ENCODE data around the gene KBTBD13. TPM values are rescaled to one million over a fixed set of nuclear protein-coding genes. Genes with fewer than 3 reads are reported as not detected.

The KBTBD13 gene
- total and polyA plus RNA-seq, 4 donors = 0.04 to 0.23 (median 0.18) TPM

GRCh38 chr15:65058394-65059368 is 17.9 kb upstream of the KBTBD13 start:
- DNase-seq (peak in 2 of 3 donors; percentile 56), ATAC-seq (ENCODE audit: insufficient read depth, low FRiP score) (no peak)
- no peaks in the 10 kb centered on the region for H3K9me3 ChIP-seq (ENCODE audit: control insufficient read depth in 4 of 4, insufficient read depth in 3 of 4, low read length in 3 of 4)
- peak overlapping the region in 1 of 2 donors; percentile 27 for H3K27ac ChIP-seq (ENCODE audit: low read depth in 1 of 2, low read length in 1 of 2)
- no peak overlapping the region for H3K9ac ChIP-seq (ENCODE audit: insufficient read depth in 1 of 2, low read length in 2 of 2)
- no peaks in the 10 kb centered on the region for H3K27me3 ChIP-seq (ENCODE audit: control insufficient read depth in 3 of 3, insufficient read depth in 3 of 3, low read length in 2 of 3)
- TF ChIP-seq CTCF (IDR thresholded peaks at IDR 0.05; ENCODE audit: control extremely low read depth, extremely low read depth) = no peak
- 80 to 89% methylated on average over 16 of the region's 16 CpGs for WGBS, 2 donors
- H3K36me3 ChIP-seq (ENCODE audit: control insufficient read depth in 4 of 4, insufficient read depth in 4 of 4, low read length in 4 of 4) = peaks cover 0 to 79% (median 34%) of the 10 kb centered on the region in 4 donors
- H3K4me1 ChIP-seq (ENCODE audit: control insufficient read depth in 5 of 5, insufficient read depth in 5 of 5, low read length in 5 of 5) = peaks cover 0 to 79% (median 13%) of the 10 kb centered on the region in 5 donors
- H3K4me3 ChIP-seq = no peak overlapping the region

DNA sequence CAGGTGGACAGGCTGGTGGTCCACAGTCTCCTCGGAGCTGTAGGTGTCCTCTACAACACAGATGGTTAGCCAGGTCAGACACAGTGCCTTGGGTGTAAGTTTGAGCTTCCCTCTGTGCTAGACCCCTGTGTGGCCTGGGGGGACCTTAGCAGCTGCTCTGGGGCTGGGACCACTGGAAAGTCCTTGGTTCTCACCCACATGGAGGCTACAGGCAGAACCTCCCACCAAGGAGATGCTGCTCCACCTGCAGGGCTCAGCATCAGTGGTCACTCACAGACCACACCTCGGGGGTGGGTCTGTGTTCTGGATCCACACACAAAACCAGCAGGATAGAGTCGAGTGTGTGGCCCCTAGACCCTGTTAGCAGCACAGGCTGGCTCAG is 17.2 kb upstream of the KBTBD13 start:
- H3K27me3 ChIP-seq (ENCODE audit: control insufficient read depth in 3 of 3, insufficient read depth in 3 of 3, low read length in 2 of 3) = no peaks in the 10 kb centered on the region
- ATAC-seq (ENCODE audit: insufficient read depth, low FRiP score) (no peak), DNase-seq (no peak)
- no peak overlapping the region for H3K4me3 ChIP-seq
- no peak for TF ChIP-seq CTCF (IDR thresholded peaks at IDR 0.05; ENCODE audit: control extremely low read depth, extremely low read depth)
- peak overlapping the region in 1 of 2 donors; percentile 34 for H3K9ac ChIP-seq (ENCODE audit: insufficient read depth in 1 of 2, low read length in 2 of 2)
- peak overlapping the region in 1 of 2 donors; percentile 27 for H3K27ac ChIP-seq (ENCODE audit: low read depth in 1 of 2, low read length in 1 of 2)
- H3K9me3 ChIP-seq (ENCODE audit: control insufficient read depth in 4 of 4, insufficient read depth in 3 of 4, low read length in 3 of 4) = no peaks in the 10 kb centered on the region
- WGBS, 2 donors = 82 to 93% methylated on average over 3 of the region's 3 CpGs
- peaks cover 0 to 79% (median 13%) of the 10 kb centered on the region in 5 donors for H3K4me1 ChIP-seq (ENCODE audit: control insufficient read depth in 5 of 5, insufficient read depth in 5 of 5, low read length in 5 of 5)
- peaks cover 0 to 80% (median 36%) of the 10 kb centered on the region in 4 donors for H3K36me3 ChIP-seq (ENCODE audit: control insufficient read depth in 4 of 4, insufficient read depth in 4 of 4, low read length in 4 of 4)

DNA sequence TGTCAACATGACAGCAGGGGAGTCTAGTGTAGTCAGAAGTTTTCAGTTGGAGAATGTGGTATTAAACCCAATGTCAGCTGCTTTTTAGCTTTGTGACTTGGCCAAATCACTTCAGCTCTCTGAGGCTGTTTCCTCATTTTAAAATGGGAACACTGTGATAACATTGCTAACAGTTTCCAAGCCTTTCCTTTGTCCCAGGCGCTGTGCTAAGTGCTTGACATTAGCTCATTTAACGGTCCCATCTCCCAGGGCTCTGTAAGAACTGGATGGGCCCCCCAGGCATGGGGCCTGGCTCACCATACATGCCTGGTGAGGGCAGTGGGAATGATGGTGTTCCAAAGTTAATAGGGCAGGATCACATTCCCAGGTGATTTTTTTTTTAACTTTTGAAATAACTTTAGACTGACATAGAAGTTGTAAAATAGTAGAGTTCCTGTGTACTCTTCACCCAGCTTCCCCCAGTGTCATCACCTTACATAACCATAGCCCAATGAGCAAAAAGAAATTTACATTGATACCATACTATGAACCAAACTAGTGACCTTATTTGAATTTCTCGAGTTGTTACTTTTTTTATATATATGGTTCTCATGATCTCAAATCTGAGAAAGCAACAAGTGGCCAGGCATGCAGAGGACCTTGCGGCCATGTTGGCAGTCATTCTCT is 16.5 kb upstream of the KBTBD13 start:
- peak overlapping the region in 1 of 2 donors; percentile 46 for H3K27ac ChIP-seq (ENCODE audit: low read depth in 1 of 2, low read length in 1 of 2)
- no peak for ATAC-seq (ENCODE audit: insufficient read depth, low FRiP score)
- 70 to 77% methylated on average over 4 of the region's 4 CpGs for WGBS, 2 donors

More for the DNA sequence above, 16.5 kb upstream of the KBTBD13 start:
- no peaks in the 10 kb centered on the region for H3K9me3 ChIP-seq (ENCODE audit: control insufficient read depth in 4 of 4, insufficient read depth in 3 of 4, low read length in 3 of 4)
- H3K4me3 ChIP-seq = no peak overlapping the region
- DNase-seq = no peak
- H3K36me3 ChIP-seq (ENCODE audit: control insufficient read depth in 4 of 4, insufficient read depth in 4 of 4, low read length in 4 of 4) = peaks cover 0 to 83% (median 36%) of the 10 kb centered on the region in 4 donors
- TF ChIP-seq CTCF (IDR thresholded peaks at IDR 0.05; ENCODE audit: control extremely low read depth, extremely low read depth) = no peak
- no peaks in the 10 kb centered on the region for H3K27me3 ChIP-seq (ENCODE audit: control insufficient read depth in 3 of 3, insufficient read depth in 3 of 3, low read length in 2 of 3)
- H3K4me1 ChIP-seq (ENCODE audit: control insufficient read depth in 5 of 5, insufficient read depth in 5 of 5, low read length in 5 of 5) = peaks cover 0 to 79% (median 13%) of the 10 kb centered on the region in 5 donors
- peak overlapping the region in 1 of 2 donors; percentile 34 for H3K9ac ChIP-seq (ENCODE audit: insufficient read depth in 1 of 2, low read length in 2 of 2)

All from lung (tissue), 12 donors.